AG09309 (cell line): ENCODE measurements around the gene CBR4.

ENCODE experiments used
- DNase-seq: peaks from one replicate; pipeline ENCODE4 v3.0.0-alpha.2; 2010; ENCODE audit warnings: low read depth
- H3K4me3 ChIP-seq: 2 replicates; pipeline ENCODE4 v1.5.1; 2011; ENCODE audit warnings: mild to moderate bottlenecking, low read depth, low read length, moderate library complexity; ENCODE audit not compliant: control insufficient read depth
- TF ChIP-seq, protein P1 (sequence below): IDR thresholded peaks from 2 replicates; pipeline ENCODE4 v1.5.1; 2011; ENCODE audit warnings: mild to moderate bottlenecking, low read depth, low read length, inconsistent platforms; ENCODE audit not compliant: insufficient read depth, control insufficient read depth; ENCODE audit errors: missing control alignments

The CBR4 gene

DNA sequence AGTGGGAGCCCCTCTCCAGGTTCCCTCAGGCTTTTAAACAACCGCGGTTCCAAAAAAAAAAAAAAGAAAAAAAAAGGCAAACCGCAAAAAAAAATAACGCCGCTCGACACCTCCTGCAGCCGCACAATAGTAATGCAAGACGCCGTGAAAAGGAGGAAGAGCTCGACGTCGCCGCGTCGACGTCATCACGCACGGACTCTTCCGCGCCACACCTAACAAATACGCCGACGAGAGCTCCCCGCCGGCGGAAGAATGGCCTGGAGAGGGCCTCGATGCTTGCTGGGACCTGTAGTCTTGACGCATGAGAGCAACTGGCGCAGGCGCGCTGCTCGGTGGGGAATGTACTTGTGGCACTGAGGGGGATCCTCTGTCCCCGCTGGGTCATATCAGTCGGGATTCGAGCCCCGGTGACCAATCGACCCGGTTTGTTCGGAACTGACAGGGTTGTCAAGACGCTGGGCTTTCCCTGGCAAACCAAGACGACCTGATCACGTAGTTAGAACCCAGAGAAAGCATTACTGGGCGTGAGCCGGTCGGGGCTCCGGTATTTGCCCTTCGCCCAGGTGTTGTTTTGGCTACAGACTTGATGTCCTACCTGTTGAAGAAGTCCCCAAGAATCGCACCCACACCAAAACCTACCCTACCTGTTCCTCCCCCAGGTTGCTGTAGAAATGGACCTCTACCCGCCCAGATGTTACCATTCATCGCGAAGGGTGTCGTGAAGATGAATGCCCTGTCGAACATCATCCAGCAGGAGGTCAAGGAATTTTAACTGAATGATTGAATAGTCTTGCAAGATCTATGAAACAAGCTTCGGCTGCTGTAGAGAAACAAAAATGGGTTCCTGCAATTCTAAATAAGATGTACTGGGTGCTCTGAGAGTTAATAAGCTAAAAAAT lies at the start of gene CBR4:
CBR4 (minus strand) TSS at position 131 of the 899 bp plus-strand sequence. CDS start 166 bp downstream, outside the sequence.
- H3K4me3 ChIP-seq, result peak within 1 kb of the TSS; percentile 81
- peak; percentile 94 for DNase-seq
- TF ChIP-seq, protein P1, sequence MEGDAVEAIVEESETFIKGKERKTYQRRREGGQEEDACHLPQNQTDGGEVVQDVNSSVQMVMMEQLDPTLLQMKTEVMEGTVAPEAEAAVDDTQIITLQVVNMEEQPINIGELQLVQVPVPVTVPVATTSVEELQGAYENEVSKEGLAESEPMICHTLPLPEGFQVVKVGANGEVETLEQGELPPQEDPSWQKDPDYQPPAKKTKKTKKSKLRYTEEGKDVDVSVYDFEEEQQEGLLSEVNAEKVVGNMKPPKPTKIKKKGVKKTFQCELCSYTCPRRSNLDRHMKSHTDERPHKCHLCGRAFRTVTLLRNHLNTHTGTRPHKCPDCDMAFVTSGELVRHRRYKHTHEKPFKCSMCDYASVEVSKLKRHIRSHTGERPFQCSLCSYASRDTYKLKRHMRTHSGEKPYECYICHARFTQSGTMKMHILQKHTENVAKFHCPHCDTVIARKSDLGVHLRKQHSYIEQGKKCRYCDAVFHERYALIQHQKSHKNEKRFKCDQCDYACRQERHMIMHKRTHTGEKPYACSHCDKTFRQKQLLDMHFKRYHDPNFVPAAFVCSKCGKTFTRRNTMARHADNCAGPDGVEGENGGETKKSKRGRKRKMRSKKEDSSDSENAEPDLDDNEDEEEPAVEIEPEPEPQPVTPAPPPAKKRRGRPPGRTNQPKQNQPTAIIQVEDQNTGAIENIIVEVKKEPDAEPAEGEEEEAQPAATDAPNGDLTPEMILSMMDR, result peak; percentile 35

DNA sequence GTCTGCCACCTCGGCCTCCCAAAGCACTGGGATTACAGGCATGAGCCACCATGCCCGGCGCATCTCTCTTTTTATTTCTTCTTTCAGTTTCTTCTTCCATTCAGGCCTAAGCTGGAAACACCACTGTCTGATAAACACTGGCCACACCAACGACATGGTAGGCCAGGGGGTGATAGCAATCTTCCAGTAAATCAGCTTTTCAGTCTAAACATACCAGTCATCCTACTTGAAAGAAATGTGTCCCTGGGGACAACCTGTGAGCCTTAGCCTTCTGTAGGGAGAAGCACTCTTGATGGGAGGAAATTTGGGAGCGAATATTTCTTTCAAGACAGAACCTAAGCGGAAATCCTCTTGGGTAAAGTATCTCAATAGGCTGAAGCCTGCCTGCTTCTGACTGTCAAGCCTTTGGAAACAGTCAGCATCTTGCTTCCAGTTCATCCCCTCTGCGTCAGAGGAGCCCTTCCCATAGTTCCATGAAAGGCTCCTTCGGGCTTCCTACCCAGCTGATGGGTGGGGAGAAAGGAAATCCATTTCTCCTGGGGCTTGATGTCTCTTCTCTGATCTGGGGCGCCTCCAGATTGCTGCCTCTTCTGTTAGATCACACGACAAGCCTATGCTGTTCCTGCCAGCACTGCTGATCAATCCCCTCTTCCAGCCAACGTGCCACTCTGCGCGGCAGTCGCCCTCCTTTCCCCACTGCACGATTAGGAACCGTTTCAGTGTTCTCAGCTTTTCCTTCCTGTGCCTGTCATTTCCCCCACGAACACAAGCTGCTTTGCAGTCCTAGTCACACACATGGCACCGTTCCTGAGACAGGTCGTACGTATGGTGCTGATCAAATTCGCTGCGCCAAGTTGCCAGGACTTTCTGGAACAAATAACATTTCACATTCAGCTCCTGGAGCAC lies 49.5 kb upstream of the CBR4 start:
- TF ChIP-seq, protein P1, result no peak
- H3K4me3 ChIP-seq, result no peak overlapping the region

DNA sequence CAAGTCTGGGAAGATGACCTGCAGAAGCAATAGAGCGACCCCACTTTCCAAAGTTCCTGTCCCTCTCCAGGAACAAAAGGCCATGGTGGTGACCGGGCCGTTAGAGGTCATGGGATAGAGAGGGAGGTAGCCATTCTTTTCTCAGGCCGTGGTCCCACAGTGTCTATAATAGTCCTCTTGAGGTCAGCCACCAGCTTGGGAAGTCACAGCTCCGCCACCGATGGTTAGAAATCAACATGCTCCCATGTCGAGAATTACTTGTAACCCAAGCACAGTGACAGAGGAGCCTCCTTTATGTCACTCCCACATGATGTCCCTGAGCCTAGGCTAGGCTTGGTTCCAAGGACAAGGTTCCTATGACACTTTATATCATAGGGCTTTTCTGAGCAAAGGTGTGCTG lies 48.3 kb upstream of the CBR4 start:
- TF ChIP-seq, protein P1, result no peak
- no peak for DNase-seq
- H3K4me3 ChIP-seq, result no peak overlapping the region

More for the DNA sequence above, 49.5 kb upstream of the CBR4 start:
- no peak for DNase-seq

GRCh38 chr4:169054879-169055278 lies 44.8 kb upstream of the CBR4 start:
- no peak overlapping the region for H3K4me3 ChIP-seq
- TF ChIP-seq, protein P1, result no peak
- DNase-seq, result no peak

DNA sequence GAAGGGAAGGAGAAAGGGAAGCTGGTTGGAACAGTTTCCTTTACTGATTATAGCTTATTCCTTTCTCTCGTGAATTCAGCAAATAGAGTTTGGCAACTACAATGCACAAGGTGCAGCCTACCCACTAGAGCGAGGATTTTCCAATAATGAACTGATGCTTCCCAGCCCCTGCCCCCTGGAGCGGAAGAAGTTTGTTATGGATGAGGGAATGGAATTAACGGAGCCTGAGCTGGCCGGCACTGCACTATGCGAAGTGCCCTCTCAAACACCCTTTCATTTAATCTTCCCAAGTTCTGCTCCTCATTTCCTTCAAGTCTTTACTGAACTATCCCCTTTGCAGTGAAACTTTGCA lies 42.5 kb upstream of the CBR4 start:
- H3K4me3 ChIP-seq, result no peak overlapping the region
- TF ChIP-seq, protein P1, result no peak

GRCh38 chr4:169051761-169052593 lies 41.9 kb upstream of the CBR4 start:
- TF ChIP-seq, protein P1, result no peak
- no peak overlapping the region for H3K4me3 ChIP-seq
- DNase-seq, result no peak

More for the DNA sequence above, 42.5 kb upstream of the CBR4 start:
- DNase-seq, result no peak
